Measurements from ENCODE around the gene GRM1. TPM values are rescaled to one million over a fixed set of nuclear protein-coding genes. Genes with fewer than 3 reads are reported as not detected.

GRM1 gene
- total and polyA plus RNA-seq, 2 experiments from 2014 or later: 0.29 to 0.63 TPM

DNA sequence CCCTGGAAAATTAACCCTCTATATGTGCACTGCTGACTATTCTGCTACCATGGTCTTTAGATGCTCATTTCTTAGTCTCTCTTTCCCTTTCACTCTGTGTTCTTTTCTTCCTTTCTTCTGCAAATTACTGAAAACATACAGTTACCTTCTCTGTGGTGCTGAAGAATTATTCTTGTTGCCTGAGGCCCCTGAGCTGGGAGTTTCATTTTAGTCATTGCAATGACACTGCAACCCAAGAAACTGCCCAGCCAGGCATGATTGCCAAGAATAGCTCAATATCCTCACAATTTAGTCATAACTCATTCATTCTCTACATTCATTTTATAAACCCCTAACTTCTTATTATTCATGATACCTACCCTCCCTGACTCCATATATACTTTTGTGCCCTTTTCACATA lies 269.0 kb downstream of the GRM1 start:
- TF ChIP-seq EZH2phosphoT487 (IDR thresholded peaks at IDR 0.05; ENCODE audit: unreplicated experiment): no peak
- TF ChIP-seq CREB1 (CRISPR knock-in tag; IDR thresholded peaks at IDR 0.05; ENCODE audit: low read depth): no peak
- no peak for TF ChIP-seq ZNF114 (CRISPR knock-in tag; IDR thresholded peaks at IDR 0.05)
- TF ChIP-seq ZNF331 (CRISPR knock-in tag; IDR thresholded peaks at IDR 0.05; ENCODE audit: low read depth): no peak
- no peak for TF ChIP-seq EZH2 (IDR thresholded peaks at IDR 0.05; ENCODE audit: low read depth, unreplicated experiment)
- TF ChIP-seq, protein P1, sequence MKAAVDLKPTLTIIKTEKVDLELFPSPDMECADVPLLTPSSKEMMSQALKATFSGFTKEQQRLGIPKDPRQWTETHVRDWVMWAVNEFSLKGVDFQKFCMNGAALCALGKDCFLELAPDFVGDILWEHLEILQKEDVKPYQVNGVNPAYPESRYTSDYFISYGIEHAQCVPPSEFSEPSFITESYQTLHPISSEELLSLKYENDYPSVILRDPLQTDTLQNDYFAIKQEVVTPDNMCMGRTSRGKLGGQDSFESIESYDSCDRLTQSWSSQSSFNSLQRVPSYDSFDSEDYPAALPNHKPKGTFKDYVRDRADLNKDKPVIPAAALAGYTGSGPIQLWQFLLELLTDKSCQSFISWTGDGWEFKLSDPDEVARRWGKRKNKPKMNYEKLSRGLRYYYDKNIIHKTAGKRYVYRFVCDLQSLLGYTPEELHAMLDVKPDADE (IDR thresholded peaks at IDR 0.05): no peak
- TF ChIP-seq, protein P2, sequence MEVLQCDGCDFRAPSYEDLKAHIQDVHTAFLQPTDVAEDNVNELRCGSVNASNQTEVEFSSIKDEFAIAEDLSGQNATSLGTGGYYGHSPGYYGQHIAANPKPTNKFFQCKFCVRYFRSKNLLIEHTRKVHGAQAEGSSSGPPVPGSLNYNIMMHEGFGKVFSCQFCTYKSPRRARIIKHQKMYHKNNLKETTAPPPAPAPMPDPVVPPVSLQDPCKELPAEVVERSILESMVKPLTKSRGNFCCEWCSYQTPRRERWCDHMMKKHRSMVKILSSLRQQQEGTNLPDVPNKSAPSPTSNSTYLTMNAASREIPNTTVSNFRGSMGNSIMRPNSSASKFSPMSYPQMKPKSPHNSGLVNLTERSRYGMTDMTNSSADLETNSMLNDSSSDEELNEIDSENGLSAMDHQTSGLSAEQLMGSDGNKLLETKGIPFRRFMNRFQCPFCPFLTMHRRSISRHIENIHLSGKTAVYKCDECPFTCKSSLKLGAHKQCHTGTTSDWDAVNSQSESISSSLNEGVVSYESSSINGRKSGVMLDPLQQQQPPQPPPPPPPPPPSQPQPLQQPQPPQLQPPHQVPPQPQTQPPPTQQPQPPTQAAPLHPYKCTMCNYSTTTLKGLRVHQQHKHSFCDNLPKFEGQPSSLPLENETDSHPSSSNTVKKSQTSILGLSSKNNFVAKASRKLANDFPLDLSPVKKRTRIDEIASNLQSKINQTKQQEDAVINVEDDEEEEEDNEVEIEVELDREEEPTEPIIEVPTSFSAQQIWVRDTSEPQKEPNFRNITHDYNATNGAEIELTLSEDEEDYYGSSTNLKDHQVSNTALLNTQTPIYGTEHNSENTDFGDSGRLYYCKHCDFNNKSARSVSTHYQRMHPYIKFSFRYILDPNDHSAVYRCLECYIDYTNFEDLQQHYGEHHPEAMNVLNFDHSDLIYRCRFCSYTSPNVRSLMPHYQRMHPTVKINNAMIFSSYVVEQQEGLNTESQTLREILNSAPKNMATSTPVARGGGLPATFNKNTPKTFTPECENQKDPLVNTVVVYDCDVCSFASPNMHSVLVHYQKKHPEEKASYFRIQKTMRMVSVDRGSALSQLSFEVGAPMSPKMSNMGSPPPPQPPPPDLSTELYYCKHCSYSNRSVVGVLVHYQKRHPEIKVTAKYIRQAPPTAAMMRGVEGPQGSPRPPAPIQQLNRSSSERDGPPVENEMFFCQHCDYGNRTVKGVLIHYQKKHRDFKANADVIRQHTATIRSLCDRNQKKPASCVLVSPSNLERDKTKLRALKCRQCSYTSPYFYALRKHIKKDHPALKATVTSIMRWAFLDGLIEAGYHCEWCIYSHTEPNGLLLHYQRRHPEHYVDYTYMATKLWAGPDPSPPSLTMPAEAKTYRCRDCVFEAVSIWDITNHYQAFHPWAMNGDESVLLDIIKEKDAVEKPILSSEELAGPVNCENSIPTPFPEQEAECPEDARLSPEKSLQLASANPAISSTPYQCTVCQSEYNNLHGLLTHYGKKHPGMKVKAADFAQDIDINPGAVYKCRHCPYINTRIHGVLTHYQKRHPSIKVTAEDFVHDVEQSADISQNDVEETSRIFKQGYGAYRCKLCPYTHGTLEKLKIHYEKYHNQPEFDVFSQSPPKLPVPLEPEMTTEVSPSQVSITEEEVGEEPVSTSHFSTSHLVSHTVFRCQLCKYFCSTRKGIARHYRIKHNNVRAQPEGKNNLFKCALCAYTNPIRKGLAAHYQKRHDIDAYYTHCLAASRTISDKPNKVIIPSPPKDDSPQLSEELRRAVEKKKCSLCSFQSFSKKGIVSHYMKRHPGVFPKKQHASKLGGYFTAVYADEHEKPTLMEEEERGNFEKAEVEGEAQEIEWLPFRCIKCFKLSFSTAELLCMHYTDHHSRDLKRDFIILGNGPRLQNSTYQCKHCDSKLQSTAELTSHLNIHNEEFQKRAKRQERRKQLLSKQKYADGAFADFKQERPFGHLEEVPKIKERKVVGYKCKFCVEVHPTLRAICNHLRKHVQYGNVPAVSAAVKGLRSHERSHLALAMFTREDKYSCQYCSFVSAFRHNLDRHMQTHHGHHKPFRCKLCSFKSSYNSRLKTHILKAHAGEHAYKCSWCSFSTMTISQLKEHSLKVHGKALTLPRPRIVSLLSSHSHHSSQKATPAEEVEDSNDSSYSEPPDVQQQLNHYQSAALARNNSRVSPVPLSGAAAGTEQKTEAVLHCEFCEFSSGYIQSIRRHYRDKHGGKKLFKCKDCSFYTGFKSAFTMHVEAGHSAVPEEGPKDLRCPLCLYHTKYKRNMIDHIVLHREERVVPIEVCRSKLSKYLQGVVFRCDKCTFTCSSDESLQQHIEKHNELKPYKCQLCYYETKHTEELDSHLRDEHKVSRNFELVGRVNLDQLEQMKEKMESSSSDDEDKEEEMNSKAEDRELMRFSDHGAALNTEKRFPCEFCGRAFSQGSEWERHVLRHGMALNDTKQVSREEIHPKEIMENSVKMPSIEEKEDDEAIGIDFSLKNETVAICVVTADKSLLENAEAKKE (CRISPR knock-in tag; IDR thresholded peaks at IDR 0.05): no peak
- TF ChIP-seq JUNB (IDR thresholded peaks at IDR 0.05; ENCODE audit: unreplicated experiment): no peak
- no peak for TF ChIP-seq STAT1 (IDR thresholded peaks at IDR 0.05; ENCODE audit: unreplicated experiment)
- TF ChIP-seq, protein P3, sequence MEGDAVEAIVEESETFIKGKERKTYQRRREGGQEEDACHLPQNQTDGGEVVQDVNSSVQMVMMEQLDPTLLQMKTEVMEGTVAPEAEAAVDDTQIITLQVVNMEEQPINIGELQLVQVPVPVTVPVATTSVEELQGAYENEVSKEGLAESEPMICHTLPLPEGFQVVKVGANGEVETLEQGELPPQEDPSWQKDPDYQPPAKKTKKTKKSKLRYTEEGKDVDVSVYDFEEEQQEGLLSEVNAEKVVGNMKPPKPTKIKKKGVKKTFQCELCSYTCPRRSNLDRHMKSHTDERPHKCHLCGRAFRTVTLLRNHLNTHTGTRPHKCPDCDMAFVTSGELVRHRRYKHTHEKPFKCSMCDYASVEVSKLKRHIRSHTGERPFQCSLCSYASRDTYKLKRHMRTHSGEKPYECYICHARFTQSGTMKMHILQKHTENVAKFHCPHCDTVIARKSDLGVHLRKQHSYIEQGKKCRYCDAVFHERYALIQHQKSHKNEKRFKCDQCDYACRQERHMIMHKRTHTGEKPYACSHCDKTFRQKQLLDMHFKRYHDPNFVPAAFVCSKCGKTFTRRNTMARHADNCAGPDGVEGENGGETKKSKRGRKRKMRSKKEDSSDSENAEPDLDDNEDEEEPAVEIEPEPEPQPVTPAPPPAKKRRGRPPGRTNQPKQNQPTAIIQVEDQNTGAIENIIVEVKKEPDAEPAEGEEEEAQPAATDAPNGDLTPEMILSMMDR (conservative IDR thresholded peaks at IDR 0.05; ENCODE audit: low read depth in 2 of 2): no peak
- TF ChIP-seq NANOG (IDR thresholded peaks at IDR 0.05; ENCODE audit: borderline replicate concordance): no peak
- no peak overlapping the region for H3K4me3 ChIP-seq
- no peak overlapping the region for H3K4me3 Mint-ChIP-seq

More for the DNA sequence above, 269.0 kb downstream of the GRM1 start:
- Histone ChIP-seq H3F3A (replicated peaks; ENCODE audit: low read depth) (no peaks in the 10 kb centered on the region), H3K27me3 (ENCODE audit: insufficient read depth) (no peaks in the 10 kb centered on the region), H3K79me2 (replicated peaks; ENCODE audit: insufficient read depth) (no peaks in the 10 kb centered on the region), H3K9me2 (ENCODE audit: insufficient read depth) (no peaks in the 10 kb centered on the region), H3K4me1 (ENCODE audit: insufficient read depth) (0 out of 2 replicates have a peak, but pooled peaks cover 5% of the 10 kb centered on the region), H2AFZ (no peak overlapping the region), H3K27ac (ENCODE audit: low read depth) (no peak overlapping the region), H3K36me3 (ENCODE audit: insufficient read depth) (no peaks in the 10 kb centered on the region), H3K4me2 (no peak overlapping the region), H4K20me1 (replicated peaks; ENCODE audit: insufficient read depth) (no peaks in the 10 kb centered on the region)
- Mint-ChIP-seq H3K9me3 (no peaks in the 10 kb centered on the region), H3K27ac (no peak overlapping the region), H3K4me1 (peaks cover 6% of the 10 kb centered on the region; the same call in 2 of the 3 replicates), H3K36me3 (ENCODE audit: low read depth) (no peaks in the 10 kb centered on the region), H3K27me3 (ENCODE audit: insufficient read depth, low read depth, poor library complexity) (peaks cover 4% of the 10 kb centered on the region)
- ATAC-seq (no peak), DNase-seq (ENCODE audit: low spot score) (no peak)
